Mononuclear cell (primary cell): ENCODE data around the gene EAF1. TPM values are rescaled to one million over a fixed set of nuclear protein-coding genes. Genes with fewer than 3 reads are reported as not detected.
"Not testable (repeated sequence)": the region's sequence is repeated elsewhere in the genome, so short reads cannot be mapped to it uniquely, and the experiment has no call there.

ENCODE experiments used
- H3K27me3 ChIP-seq: 2 replicates; pipeline ENCODE4 v1.6.0; 2011; ENCODE audit warnings: low read length, control low read depth; ENCODE audit not compliant: insufficient read depth
- H3K4me1 ChIP-seq: 2 replicates; pipeline ENCODE4 v1.5.1; 2011; ENCODE audit warnings: mild to moderate bottlenecking, low read length, control low read depth; ENCODE audit not compliant: insufficient read depth
- H3K4me3 ChIP-seq: 2 replicates; pipeline ENCODE4 v1.5.1; 2011; ENCODE audit warnings: mild to moderate bottlenecking, low read length, moderate library complexity
- H3K9me3 ChIP-seq: 2 replicates; pipeline ENCODE4 v1.5.1; 2011; ENCODE audit warnings: low read depth, mild to moderate bottlenecking, control low read depth, low read length
- total RNA-seq: library from RNA; depleted of rRNA; stranded (reverse); fragments of >200 nt; gene quantifications from one replicate; pipeline ENCODE4 v1.2.3, GENCODE V29; 2012

EAF1 gene
- total RNA-seq, 1 donor = 121 TPM

GRCh38 chr3:15398731-15399133 lies 28.7 kb upstream of the EAF1 start:
- not testable (repeated sequence) for H3K4me3 ChIP-seq, H3K27me3 ChIP-seq, H3K4me1 ChIP-seq, H3K9me3 ChIP-seq

GRCh38 chr3:15399970-15400369 lies 27.4 kb upstream of the EAF1 start:
- Histone ChIP-seq H3K4me1 (peaks cover 22% of the 10 kb centered on the region), H3K9me3 (no peaks in the 10 kb centered on the region), H3K4me3 (no peak overlapping the region), H3K27me3 (no peaks in the 10 kb centered on the region)

- Histone ChIP-seq H3K27me3 (no peaks in the 10 kb centered on the region), H3K9me3 (no peaks in the 10 kb centered on the region), H3K4me3 (no peak overlapping the region), H3K4me1 (peaks cover 25% of the 10 kb centered on the region)
These were observed 25.5 kb upstream of the EAF1 start for GRCh38 chr3:15401936-15402335.

- no peak overlapping the region for H3K4me3 ChIP-seq
- no peaks in the 10 kb centered on the region for H3K9me3 ChIP-seq
- H3K4me1 ChIP-seq = peaks cover 26% of the 10 kb centered on the region
- no peaks in the 10 kb centered on the region for H3K27me3 ChIP-seq
These were observed 23.9 kb upstream of the EAF1 start for GRCh38 chr3:15403495-15403894.

GRCh38 chr3:15403965-15404364 lies 23.4 kb upstream of the EAF1 start:
- H3K27me3 ChIP-seq = no peaks in the 10 kb centered on the region

DNA sequence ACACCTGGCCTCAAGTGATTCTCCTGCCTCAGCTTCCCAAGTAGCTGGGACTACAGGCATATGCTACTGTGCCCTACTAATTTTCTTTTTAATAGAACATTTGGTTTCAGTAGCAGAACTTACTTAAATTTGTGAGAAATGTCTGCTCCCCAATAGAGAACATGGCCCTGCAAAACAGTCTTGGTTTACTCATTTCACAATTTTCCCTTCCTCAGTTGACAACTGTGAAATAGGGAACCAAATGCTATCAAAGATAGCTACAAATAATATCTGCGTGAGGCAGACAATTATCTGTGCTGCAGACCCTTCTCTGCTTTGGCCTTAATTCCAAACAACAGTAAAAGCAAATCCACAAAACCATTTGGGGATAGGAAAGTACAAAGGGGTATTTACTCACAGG lies 22.6 kb upstream of the EAF1 start:
- Histone ChIP-seq H3K4me1 (peaks cover 33% of the 10 kb centered on the region), H3K27me3 (no peaks in the 10 kb centered on the region), H3K4me3 (no peak overlapping the region), H3K9me3 (no peaks in the 10 kb centered on the region)

More at GRCh38 chr3:15403965-15404364, 23.4 kb upstream of the EAF1 start:
- peaks cover 31% of the 10 kb centered on the region for H3K4me1 ChIP-seq
- no peak overlapping the region for H3K4me3 ChIP-seq
- no peaks in the 10 kb centered on the region for H3K9me3 ChIP-seq

- H3K4me1 ChIP-seq = peaks cover 29% of the 10 kb centered on the region
- no peaks in the 10 kb centered on the region for H3K27me3 ChIP-seq
- no peak overlapping the region for H3K4me3 ChIP-seq
- no peaks in the 10 kb centered on the region for H3K9me3 ChIP-seq
These were observed 21.8 kb upstream of the EAF1 start for GRCh38 chr3:15405448-15406050.

- Histone ChIP-seq H3K4me3 (no peak overlapping the region), H3K9me3 (no peaks in the 10 kb centered on the region), H3K27me3 (no peaks in the 10 kb centered on the region), H3K4me1 (peaks cover 23% of the 10 kb centered on the region)
These were observed 18.2 kb upstream of the EAF1 start for GRCh38 chr3:15409239-15409638.

- peaks cover 17% of the 10 kb centered on the region for H3K4me1 ChIP-seq
- no peaks in the 10 kb centered on the region for H3K27me3 ChIP-seq
- H3K9me3 ChIP-seq = no peaks in the 10 kb centered on the region
- H3K4me3 ChIP-seq = no peak overlapping the region
These were observed 17.6 kb upstream of the EAF1 start for GRCh38 chr3:15409774-15410173.

DNA sequence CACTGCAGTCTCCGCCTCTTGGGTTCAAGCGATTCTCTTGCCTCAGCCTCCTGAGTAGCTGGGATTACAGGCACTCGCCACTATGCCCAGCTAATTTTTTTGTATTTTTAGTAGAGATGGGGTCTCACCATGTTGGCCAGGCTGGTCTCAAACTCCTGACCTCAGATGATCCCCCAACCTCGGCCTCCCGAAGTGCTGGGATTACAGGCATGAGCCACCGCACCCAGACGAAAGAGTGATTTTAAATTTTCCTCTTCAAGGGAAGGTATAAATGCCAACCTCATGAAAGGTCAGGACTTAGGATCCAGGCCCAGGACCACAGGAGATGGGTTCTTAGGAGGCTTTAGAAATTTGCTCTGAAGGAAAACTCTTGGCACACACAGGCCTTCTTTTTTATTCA lies 16.4 kb upstream of the EAF1 start:
- not testable (repeated sequence) for H3K9me3 ChIP-seq, H3K4me3 ChIP-seq, H3K27me3 ChIP-seq
- peaks cover 13% of the 10 kb centered on the region for H3K4me1 ChIP-seq

DNA sequence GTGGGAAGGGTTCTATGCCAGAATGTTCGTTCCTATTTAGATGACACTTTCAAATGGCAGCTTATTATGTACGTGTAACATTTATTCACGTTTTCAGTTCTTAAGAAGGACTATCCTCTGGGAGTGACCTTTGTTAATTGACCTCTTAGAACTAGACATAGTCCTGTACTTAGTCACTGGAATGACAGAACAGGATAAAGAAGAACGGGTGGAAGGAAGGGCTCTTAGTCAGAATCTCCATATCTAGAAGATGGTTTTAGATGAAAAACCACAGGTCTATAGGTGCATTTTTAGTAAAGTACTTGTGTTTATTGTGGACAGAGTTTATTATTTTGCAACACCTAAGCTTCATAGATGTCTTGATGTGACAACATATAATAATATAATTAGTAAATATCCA lies 6.5 kb upstream of the EAF1 start:
- peaks cover 8% of the 10 kb centered on the region for H3K4me1 ChIP-seq
- no peak overlapping the region for H3K4me3 ChIP-seq
- H3K27me3 ChIP-seq = no peaks in the 10 kb centered on the region
- no peaks in the 10 kb centered on the region for H3K9me3 ChIP-seq

DNA sequence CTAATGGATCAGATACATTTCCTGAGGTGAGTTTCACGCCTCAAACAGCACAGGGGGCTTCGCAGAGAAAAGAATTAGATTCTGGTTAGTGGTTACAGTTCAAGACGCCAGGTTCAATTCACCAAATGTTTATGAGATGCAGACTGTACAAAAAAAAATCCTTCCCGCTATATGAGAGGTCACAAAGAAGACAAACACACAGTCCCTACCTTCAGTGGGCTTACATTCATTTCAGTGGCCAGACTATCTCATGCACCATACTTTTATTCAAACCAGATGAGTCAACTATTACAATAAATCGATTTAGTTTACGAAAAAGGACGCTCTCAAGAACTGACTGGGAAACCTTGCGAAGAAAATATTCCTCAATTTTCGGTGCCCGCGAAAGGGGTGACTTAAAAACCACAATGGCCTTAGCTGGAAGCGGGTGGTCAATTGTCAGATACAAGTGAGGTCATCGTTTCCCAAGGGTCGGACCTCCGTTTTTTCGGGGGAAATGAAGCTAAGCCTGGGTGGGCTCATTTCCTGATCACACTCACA lies 749 bp upstream of the EAF1 start:
- H3K4me3 ChIP-seq = peak overlapping the region; percentile 97

DNA sequence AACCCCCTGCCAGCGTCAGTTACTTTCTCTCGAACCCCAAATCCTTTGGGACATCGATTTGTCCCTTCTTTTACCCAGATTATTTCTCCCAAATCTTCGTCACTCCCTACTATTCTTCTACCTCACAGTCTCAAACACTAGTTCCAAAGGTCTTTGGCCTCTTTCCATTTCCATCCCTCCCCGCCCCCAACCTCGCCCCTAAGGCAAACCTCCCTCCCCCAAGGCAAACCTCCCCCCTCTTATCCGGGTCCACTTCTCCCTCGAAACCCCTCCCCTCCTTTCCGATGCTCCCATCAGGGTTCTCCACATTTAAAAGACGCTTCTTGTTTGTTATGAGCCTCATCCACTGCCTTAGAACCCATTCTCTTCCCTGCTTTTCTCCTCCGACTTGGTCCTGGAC lies 583 bp downstream of the EAF1 start:
- no peaks in the 10 kb centered on the region for H3K9me3 ChIP-seq
- no peaks in the 10 kb centered on the region for H3K27me3 ChIP-seq
- H3K4me3 ChIP-seq = peak overlapping the region; percentile 97
- H3K4me1 ChIP-seq = peaks cover 41% of the 10 kb centered on the region

More for the DNA sequence above, 749 bp upstream of the EAF1 start:
- H3K9me3 ChIP-seq = no peaks in the 10 kb centered on the region
- H3K27me3 ChIP-seq = no peaks in the 10 kb centered on the region
- H3K4me1 ChIP-seq = peaks cover 41% of the 10 kb centered on the region

- Histone ChIP-seq H3K4me3 (peak overlapping the region; percentile 97), H3K4me1 (peaks cover 41% of the 10 kb centered on the region), H3K9me3 (no peaks in the 10 kb centered on the region), H3K27me3 (no peaks in the 10 kb centered on the region)
These were observed 1.1 kb downstream of the EAF1 start for GRCh38 chr3:15428539-15428938.

DNA sequence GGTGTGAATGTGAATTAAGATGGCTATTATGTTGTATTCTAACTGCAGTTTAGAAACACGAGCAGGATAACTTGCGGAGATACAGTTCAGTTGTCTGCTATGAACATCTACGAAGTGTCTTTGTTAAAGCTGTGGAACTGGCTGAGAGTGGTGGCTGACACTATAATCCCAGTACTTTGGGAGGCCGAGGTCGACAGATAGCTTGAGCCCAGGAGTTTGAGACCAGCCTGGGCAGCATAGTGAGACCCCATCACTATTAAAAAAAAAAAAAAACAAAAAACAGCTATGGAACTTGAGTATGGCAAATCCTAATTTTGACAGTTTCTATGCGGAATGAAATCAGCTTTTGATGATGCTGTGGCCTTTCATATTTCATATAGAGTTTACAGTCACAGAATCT lies 1.7 kb downstream of the EAF1 start:
- Histone ChIP-seq H3K4me1 (peaks cover 41% of the 10 kb centered on the region), H3K27me3 (no peaks in the 10 kb centered on the region), H3K9me3 (no peaks in the 10 kb centered on the region), H3K4me3 (no peak overlapping the region)

- Histone ChIP-seq H3K27me3 (no peaks in the 10 kb centered on the region), H3K9me3 (no peaks in the 10 kb centered on the region), H3K4me3 (no peak overlapping the region), H3K4me1 (peaks cover 36% of the 10 kb centered on the region)
These were observed 3.2 kb downstream of the EAF1 start for GRCh38 chr3:15430624-15431023.
